ENCODE measurements around the gene RNF4.
"Not testable (repeated sequence)": the region's sequence is repeated elsewhere in the genome, so short reads cannot be mapped to it uniquely, and the experiment has no call there.

Gene RNF4

GRCh38 chr4:2485956-2486355 is 17.1 kb downstream of the RNF4 start:
- DNase-seq (ENCODE audit: low spot score): no peak

GRCh38 chr4:2486981-2487380 is 18.1 kb downstream of the RNF4 start:
- no peak for FAIRE-seq
- no peak for DNase-seq (ENCODE audit: low spot score)

More at GRCh38 chr4:2485956-2486355, 17.1 kb downstream of the RNF4 start:
- no peak for FAIRE-seq

GRCh38 chr4:2487632-2488031 is 18.7 kb downstream of the RNF4 start:
- DNase-seq (ENCODE audit: low spot score) (no peak), FAIRE-seq (no peak)

- DNase-seq (ENCODE audit: low spot score) (no peak), FAIRE-seq (no peak)
Observed at GRCh38 chr4:2489081-2489805, 20.3 kb downstream of the RNF4 start.

- FAIRE-seq: no peak
- DNase-seq (ENCODE audit: low spot score): no peak
Observed at GRCh38 chr4:2489841-2490552, 21.1 kb downstream of the RNF4 start.

- no peak for FAIRE-seq
- no peak for DNase-seq (ENCODE audit: low spot score)
Observed at GRCh38 chr4:2492970-2493369, 24.1 kb downstream of the RNF4 start.

- no peak for FAIRE-seq
- DNase-seq (ENCODE audit: low spot score): no peak
Observed at GRCh38 chr4:2494992-2495391, 26.1 kb downstream of the RNF4 start.

GRCh38 chr4:2497324-2497723 is 28.4 kb downstream of the RNF4 start:
- DNase-seq (ENCODE audit: low spot score): no peak
- FAIRE-seq: no peak

GRCh38 chr4:2497931-2498330 is 29.0 kb downstream of the RNF4 start:
- no peak for DNase-seq (ENCODE audit: low spot score)
- FAIRE-seq: no peak

- FAIRE-seq: no peak
- no peak for DNase-seq (ENCODE audit: low spot score)
Observed at GRCh38 chr4:2500547-2500946, 31.6 kb downstream of the RNF4 start.

- FAIRE-seq (no peak), DNase-seq (ENCODE audit: low spot score) (no peak)
Observed at GRCh38 chr4:2501034-2501594, 32.2 kb downstream of the RNF4 start.

GRCh38 chr4:2503809-2504208 is 34.9 kb downstream of the RNF4 start:
- no peak for DNase-seq (ENCODE audit: low spot score)
- no peak for FAIRE-seq

GRCh38 chr4:2507259-2507658 is 38.4 kb downstream of the RNF4 start:
- DNase-seq (ENCODE audit: low spot score) (no peak), FAIRE-seq (no peak)

- FAIRE-seq (no peak), DNase-seq (ENCODE audit: low spot score) (no peak)
Observed at GRCh38 chr4:2507855-2508254, 38.9 kb downstream of the RNF4 start.

- FAIRE-seq: no peak
Observed at GRCh38 chr4:2510351-2511259, 41.7 kb downstream of the RNF4 start.

GRCh38 chr4:2511645-2512131 is 42.8 kb downstream of the RNF4 start:
- no peak for DNase-seq (ENCODE audit: low spot score)
- FAIRE-seq: no peak

More at GRCh38 chr4:2510351-2511259, 41.7 kb downstream of the RNF4 start:
- no peak for DNase-seq (ENCODE audit: low spot score)

- FAIRE-seq: no peak
- no peak for DNase-seq (ENCODE audit: low spot score)
Observed at GRCh38 chr4:2512396-2513135, 43.7 kb downstream of the RNF4 start.

- FAIRE-seq; DNase-seq (ENCODE audit: low spot score): not testable (repeated sequence)
Observed at GRCh38 chr4:2514193-2514592, 45.3 kb downstream of the RNF4 start.

GRCh38 chr4:2514944-2515343 is 46.0 kb downstream of the RNF4 start:
- not testable (repeated sequence) for FAIRE-seq; DNase-seq (ENCODE audit: low spot score)

GRCh38 chr4:2515830-2516550 is 47.1 kb downstream of the RNF4 start:
- DNase-seq (ENCODE audit: low spot score): no peak
- FAIRE-seq: no peak

All from RCC 7860 (cell line).